Astrocyte of the hippocampus (primary cell): Measurements from ENCODE around the gene RAD51B.
"Not testable (repeated sequence)": the region's sequence is repeated elsewhere in the genome, so short reads cannot be mapped to it uniquely, and the experiment has no call there.

ENCODE experiments used
- DNase-seq: peaks from one replicate; pipeline ENCODE4 v3.0.0; 2011; ENCODE audit warnings: low read depth, low spot score

Gene RAD51B

DNA sequence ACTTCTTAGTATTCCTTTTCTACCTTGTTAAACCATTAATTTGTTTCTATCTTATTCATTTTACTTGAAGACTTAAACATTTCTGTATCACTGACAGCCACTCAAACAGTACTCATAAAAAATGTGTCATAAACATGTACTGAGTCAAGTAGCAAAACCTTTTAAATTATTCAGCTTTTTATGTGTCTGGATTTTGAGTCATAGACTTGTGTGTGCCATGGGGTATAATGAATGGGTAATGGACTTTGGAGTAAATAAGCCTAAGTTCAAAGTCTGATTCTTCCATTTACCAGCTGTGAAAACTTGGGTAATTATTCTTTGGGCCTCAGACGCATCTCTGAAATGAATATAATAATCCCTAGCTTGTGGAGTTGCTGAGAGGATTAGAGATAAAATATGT, 199.0 kb downstream of the RAD51B start:
- no peak for DNase-seq

DNA sequence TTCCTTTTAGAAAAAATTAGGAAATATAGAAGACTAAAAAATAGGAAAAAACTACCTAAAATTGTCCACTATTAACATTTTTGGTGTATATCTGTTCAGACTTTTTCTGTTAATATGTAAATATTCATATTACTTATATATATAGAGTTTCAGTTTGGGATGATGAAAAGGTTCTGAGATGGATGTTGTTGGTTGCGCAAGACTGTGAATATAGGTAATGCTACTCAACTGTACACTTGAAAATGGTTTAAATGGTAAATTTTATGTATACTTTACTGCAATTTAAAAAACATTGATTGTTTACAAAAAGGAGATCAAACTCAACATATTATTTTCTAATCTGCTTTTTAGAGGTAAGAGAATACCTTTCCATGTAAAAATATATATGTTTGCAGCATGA, 200.9 kb downstream of the RAD51B start:
- no peak for DNase-seq

GRCh38 chr14:68020999-68021663, 201.6 kb downstream of the RAD51B start:
- no peak for DNase-seq

GRCh38 chr14:68027276-68027675, 207.7 kb downstream of the RAD51B start:
- DNase-seq = no peak

- no peak for DNase-seq
Measured at GRCh38 chr14:68028075-68028474, 208.5 kb downstream of the RAD51B start.

GRCh38 chr14:68031011-68031410, 211.4 kb downstream of the RAD51B start:
- not testable (repeated sequence) for DNase-seq

- DNase-seq = no peak
Measured at GRCh38 chr14:68032154-68032553, 212.6 kb downstream of the RAD51B start.

DNA sequence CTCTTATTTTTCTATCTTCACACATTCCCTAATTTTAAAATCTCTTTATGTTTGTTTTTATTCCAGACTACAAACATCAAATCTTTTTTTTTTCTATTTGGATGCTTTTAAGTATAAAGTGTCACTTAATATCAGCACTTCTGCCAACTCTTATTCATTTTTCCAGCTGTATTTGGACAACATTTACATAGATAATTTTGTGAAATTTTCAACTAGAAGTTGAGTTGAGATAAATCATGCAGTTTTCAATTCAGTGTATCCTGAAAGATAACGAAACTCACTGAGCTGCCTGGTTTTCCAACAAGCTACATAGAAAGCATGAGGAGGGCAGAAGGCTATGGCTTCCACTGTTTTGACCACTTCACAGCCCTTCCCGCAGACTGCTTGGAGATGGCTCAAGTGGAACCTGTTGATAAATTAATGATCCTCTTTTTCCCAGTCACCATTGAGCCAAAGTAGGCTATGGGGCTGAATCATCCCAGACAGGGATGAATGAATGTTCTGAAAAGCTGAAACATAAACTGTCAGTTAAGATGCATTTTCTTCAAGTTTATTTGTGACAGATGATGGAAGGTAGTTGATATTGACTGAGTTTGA, 213.9 kb downstream of the RAD51B start:
- DNase-seq = no peak

DNA sequence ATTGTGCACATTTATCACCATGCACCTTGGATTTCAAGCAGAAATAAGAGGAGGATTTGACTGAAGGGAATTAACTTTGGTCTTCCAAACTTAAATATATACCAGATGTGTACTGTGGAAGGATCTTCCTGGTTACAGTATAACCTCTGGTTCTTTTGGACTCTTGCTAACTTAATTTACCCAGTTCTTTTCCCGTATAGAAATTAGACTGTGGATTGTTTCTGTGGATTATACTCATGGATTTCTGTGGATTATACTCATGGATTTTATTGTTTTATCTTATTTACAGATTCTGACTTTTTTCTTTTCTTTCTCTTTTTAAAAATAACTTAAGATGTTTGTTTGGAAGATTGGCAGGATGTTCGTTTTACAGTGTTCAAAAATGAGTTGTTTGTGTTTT, 215.3 kb downstream of the RAD51B start:
- DNase-seq = no peak

DNA sequence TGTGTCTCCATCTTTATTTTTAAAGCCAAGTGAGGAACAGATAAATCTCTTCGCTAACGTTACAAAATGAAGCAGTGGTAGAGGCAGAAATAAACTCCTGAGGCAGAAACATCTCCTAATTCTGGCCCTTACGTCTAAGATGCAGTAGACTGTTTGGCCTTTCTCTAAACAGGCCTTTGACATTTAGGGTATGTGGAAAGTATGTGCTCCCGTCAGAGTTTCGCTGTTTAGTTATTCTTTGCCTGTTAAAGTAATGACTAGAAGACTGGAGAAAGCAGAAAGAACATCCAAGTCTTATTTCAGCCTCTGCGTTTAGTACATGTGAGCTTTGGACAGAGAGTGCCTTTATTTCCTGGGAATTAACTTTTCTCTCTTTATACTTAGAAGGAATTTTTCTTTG, 216.6 kb downstream of the RAD51B start:
- no peak for DNase-seq

DNA sequence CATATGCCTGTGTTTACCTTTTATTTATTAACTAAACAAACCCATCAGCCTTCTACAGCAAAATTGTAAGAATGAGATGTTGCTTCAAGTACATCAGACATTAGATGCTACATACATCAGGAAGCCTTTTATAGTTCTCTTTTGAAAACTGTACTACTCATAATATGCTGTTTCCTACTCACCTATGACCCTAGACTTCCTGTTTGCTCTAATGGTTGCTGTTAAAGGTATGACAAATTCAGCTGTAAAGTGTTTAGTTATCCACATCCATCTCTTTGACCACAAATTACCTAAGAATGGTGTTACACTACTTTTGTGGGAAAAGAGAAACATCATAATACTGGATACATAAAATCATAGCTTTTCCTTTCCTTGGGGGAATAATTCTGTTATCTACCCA, 220.0 kb downstream of the RAD51B start:
- DNase-seq = no peak

- no peak for DNase-seq
Measured at GRCh38 chr14:68040633-68041369, 221.2 kb downstream of the RAD51B start.

DNA sequence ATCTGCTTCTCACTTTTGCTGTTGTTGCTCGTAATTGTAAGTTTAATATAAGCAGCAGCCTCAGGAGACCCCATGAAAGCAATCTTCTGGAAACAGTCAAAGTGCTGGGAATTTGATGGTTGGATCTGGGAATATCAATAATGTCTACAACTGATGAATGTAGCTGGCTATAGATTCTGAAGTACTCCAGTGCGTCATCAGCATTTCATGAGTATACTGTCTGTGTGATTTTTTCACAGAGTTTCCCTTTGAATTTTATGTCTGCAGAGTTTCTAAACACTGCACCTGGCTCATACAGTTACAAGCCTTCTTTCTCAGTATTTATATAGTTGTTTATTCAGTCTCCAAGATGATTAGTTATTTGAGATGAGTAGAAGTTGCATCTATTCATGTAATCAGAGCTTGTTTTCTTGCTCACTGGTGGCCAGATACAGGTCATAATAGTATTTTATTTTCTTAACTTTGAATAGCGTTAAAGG, 222.3 kb downstream of the RAD51B start:
- no peak for DNase-seq

GRCh38 chr14:68042586-68043210, 223.1 kb downstream of the RAD51B start:
- DNase-seq = peak; percentile 63

- DNase-seq = no peak
Measured at GRCh38 chr14:68043752-68044151, 224.2 kb downstream of the RAD51B start.

DNA sequence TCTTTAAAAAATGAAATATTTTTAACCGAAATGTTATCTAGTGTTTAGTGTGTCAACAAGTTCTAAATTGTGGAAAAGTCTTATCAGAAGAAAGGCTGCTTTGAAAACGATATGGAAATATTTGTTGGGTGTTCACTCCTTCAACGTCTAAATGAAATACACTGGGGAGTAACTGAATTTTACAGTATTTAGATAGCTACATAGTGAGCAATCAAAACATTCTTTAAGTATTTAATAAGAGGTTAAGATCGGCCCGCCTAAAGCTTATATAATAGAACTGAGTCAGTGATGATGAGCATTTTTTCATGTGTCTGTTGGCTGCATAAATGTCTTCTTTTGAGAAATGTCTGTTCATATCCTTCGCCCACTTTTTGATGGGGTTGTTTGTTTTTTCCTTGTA, 228.3 kb downstream of the RAD51B start:
- DNase-seq = no peak

- not testable (repeated sequence) for DNase-seq
Measured at GRCh38 chr14:68048815-68049214, 229.2 kb downstream of the RAD51B start.

DNA sequence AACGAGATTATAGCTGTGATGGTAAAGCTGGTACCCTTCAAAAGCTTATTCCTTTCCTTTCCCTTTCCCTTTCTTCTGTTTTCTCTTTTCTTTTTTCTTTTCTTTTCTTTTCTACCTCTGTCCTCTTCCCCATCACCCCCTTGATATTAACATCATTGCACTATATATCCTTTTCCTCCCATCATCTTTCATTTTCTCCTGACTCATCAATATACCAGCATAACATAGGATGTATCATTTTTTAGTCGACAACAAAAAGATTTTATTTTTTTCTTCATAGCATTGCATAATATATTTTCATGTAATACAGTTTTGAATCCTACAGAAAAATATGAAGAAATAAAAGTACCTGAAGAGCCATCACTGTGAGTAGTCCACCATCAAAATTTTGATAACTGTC, 230.6 kb downstream of the RAD51B start:
- DNase-seq = no peak

DNA sequence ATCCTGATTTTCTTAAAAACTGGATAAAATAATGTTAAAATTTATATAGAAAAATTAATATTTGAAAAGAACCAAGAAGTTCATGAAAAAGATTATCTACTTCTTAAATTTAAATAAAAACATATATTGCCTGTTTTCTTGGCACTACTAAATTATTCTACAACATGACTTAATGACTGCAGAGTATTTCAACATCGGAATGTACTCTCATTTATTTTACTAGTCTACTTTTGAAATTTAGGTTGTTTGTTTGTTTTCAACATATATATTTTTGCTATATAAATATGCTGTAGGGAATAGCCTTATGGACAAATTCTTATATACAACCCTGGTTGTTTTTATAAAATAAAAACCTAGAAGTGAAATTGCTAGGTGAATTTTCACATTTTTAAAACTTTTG, 231.6 kb downstream of the RAD51B start:
- no peak for DNase-seq

- no peak for DNase-seq
Measured at GRCh38 chr14:68060198-68060597, 240.6 kb downstream of the RAD51B start.

GRCh38 chr14:68062651-68063050, 243.1 kb downstream of the RAD51B start:
- DNase-seq = no peak

GRCh38 chr14:68065322-68065721, 245.7 kb downstream of the RAD51B start:
- DNase-seq = no peak
